Measurements from ENCODE around the gene IMP3. TPM values are rescaled to one million over a fixed set of nuclear protein-coding genes. Genes with fewer than 3 reads are reported as not detected.

The IMP3 gene
- total RNA-seq, 2 donors from 2014 or later, result 52.2 to 58.2 TPM

GRCh38 chr15:75646944-75647364, 6.9 kb upstream of the IMP3 start:
- peaks cover 41% of the 10 kb centered on the region for H3K4me1 Mint-ChIP-seq
- Histone ChIP-seq H3K36me3 (ENCODE audit: control insufficient read depth, insufficient read depth, low read length) (peaks cover 18% of the 10 kb centered on the region), H3K27ac (ENCODE audit: low read depth, low read length) (no peak overlapping the region), H3K9ac (ENCODE audit: extremely low read depth, low read length, poor library complexity, severe bottlenecking) (peak overlapping the region; percentile 93), H3K9me3 (ENCODE audit: control insufficient read depth, low read length) (no peaks in the 10 kb centered on the region), H3K4me1 (ENCODE audit: control insufficient read depth, insufficient read depth, low read length) (peaks cover 7% of the 10 kb centered on the region), H3K4me3 (ENCODE audit: low read length) (peak overlapping the region; percentile 88), H3K27me3 (ENCODE audit: control insufficient read depth, insufficient read depth, low read length, poor library complexity, severe bottlenecking) (peaks cover 9% of the 10 kb centered on the region)
- H3K4me3 Mint-ChIP-seq, result peak overlapping the region; percentile 86
- TF ChIP-seq, protein P1, sequence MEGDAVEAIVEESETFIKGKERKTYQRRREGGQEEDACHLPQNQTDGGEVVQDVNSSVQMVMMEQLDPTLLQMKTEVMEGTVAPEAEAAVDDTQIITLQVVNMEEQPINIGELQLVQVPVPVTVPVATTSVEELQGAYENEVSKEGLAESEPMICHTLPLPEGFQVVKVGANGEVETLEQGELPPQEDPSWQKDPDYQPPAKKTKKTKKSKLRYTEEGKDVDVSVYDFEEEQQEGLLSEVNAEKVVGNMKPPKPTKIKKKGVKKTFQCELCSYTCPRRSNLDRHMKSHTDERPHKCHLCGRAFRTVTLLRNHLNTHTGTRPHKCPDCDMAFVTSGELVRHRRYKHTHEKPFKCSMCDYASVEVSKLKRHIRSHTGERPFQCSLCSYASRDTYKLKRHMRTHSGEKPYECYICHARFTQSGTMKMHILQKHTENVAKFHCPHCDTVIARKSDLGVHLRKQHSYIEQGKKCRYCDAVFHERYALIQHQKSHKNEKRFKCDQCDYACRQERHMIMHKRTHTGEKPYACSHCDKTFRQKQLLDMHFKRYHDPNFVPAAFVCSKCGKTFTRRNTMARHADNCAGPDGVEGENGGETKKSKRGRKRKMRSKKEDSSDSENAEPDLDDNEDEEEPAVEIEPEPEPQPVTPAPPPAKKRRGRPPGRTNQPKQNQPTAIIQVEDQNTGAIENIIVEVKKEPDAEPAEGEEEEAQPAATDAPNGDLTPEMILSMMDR (conservative IDR thresholded peaks at IDR 0.05), result no peak
- H3K27ac Mint-ChIP-seq, result peak overlapping the region; percentile 84
- WGBS, 2 experiments (ENCODE audit: insufficient coverage in 1 of 2, insufficient read length in 1 of 2), result 5 to 15% methylated on average over 6 to 26 of the region's 26 CpGs
- peaks cover 23% of the 10 kb centered on the region for H3K27me3 Mint-ChIP-seq (ENCODE audit: insufficient read depth)
- no peaks in the 10 kb centered on the region for H3K9me3 Mint-ChIP-seq
- peak; percentile 69 for DNase-seq
- H3K36me3 Mint-ChIP-seq (ENCODE audit: low read depth), result peaks cover 21% of the 10 kb centered on the region

GRCh38 chr15:75646112-75646943, 6.3 kb upstream of the IMP3 start:
- TF ChIP-seq, protein P1 (conservative IDR thresholded peaks at IDR 0.05), result no peak
- Histone ChIP-seq H3K27me3 (ENCODE audit: control insufficient read depth, insufficient read depth, low read length, poor library complexity, severe bottlenecking) (peaks cover 9% of the 10 kb centered on the region), H3K27ac (ENCODE audit: low read depth, low read length) (no peak overlapping the region), H3K4me1 (ENCODE audit: control insufficient read depth, insufficient read depth, low read length) (peaks cover 6% of the 10 kb centered on the region), H3K9ac (ENCODE audit: extremely low read depth, low read length, poor library complexity, severe bottlenecking) (no peak overlapping the region), H3K4me3 (ENCODE audit: low read length) (peak overlapping the region; percentile 88), H3K36me3 (ENCODE audit: control insufficient read depth, insufficient read depth, low read length) (peaks cover 18% of the 10 kb centered on the region), H3K9me3 (ENCODE audit: control insufficient read depth, low read length) (no peaks in the 10 kb centered on the region)
- Mint-ChIP-seq H3K4me1 (peaks cover 35% of the 10 kb centered on the region), H3K27ac (peak overlapping the region; percentile 84), H3K4me3 (peak overlapping the region; percentile 86), H3K36me3 (ENCODE audit: low read depth) (peaks cover 19% of the 10 kb centered on the region), H3K27me3 (ENCODE audit: insufficient read depth) (peaks cover 23% of the 10 kb centered on the region), H3K9me3 (no peaks in the 10 kb centered on the region)
- no peak for DNase-seq
- WGBS, 2 experiments (ENCODE audit: insufficient coverage in 1 of 2, insufficient read length in 1 of 2), result 60 to 65% methylated on average over 5 of the region's 5 CpGs

DNA sequence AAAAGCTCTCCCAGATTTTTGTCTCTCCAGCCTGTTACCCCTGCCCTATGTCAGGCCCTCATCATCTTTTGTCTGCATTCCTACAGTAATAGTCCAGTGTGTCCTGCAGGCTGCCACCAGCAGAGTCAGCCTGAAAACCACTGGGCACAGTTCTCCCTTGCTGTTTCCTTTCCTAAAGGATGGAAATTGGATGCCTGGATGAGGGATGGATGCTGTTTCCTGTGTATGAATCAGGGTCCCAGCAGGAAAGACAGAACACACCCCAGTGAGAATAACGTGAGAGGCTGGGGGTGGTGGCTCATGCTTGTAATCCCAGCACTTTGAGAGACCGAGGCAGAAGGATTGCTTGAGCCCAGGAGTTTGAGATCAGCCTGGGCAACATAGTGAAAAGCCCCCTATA, 4.4 kb upstream of the IMP3 start:
- H3K27ac Mint-ChIP-seq, result no peak overlapping the region
- 59 to 74% methylated on average over 2 of the region's 2 CpGs for WGBS, 2 experiments (ENCODE audit: insufficient coverage in 1 of 2, insufficient read length in 1 of 2)
- Histone ChIP-seq H3K4me3 (ENCODE audit: low read length) (no peak overlapping the region), H3K27me3 (ENCODE audit: control insufficient read depth, insufficient read depth, low read length, poor library complexity, severe bottlenecking) (peaks cover 9% of the 10 kb centered on the region), H3K36me3 (ENCODE audit: control insufficient read depth, insufficient read depth, low read length) (no peaks in the 10 kb centered on the region), H3K4me1 (ENCODE audit: control insufficient read depth, insufficient read depth, low read length) (no peaks in the 10 kb centered on the region), H3K27ac (ENCODE audit: low read depth, low read length) (no peak overlapping the region), H3K9ac (ENCODE audit: extremely low read depth, low read length, poor library complexity, severe bottlenecking) (no peak overlapping the region), H3K9me3 (ENCODE audit: control insufficient read depth, low read length) (no peaks in the 10 kb centered on the region)
- TF ChIP-seq, protein P1 (conservative IDR thresholded peaks at IDR 0.05), result no peak
- peaks cover 23% of the 10 kb centered on the region for H3K27me3 Mint-ChIP-seq (ENCODE audit: insufficient read depth)
- no peak for DNase-seq
- H3K4me3 Mint-ChIP-seq, result no peak overlapping the region
- H3K36me3 Mint-ChIP-seq (ENCODE audit: low read depth), result peaks cover 4% of the 10 kb centered on the region
- H3K4me1 Mint-ChIP-seq, result peaks cover 20% of the 10 kb centered on the region
- H3K9me3 Mint-ChIP-seq, result no peaks in the 10 kb centered on the region

Data from endodermal cell (in vitro differentiated cells).